Mesendoderm (in vitro differentiated cells): ENCODE results near the gene CASZ1.

Experiments used
- DNase-seq: peaks from one replicate; pipeline ENCODE4 v3.0.0; 2013
- H2AK5ac ChIP-seq: 2 replicates; pipeline ENCODE4 v1.6.1; 2013; ENCODE audit warnings: low read length, inconsistent platforms
- H2BK120ac ChIP-seq: 2 replicates; pipeline ENCODE4 v1.6.1; 2013; ENCODE audit warnings: low read depth, mild to moderate bottlenecking, low read length, moderate library complexity, mixed read lengths
- H2BK15ac ChIP-seq: replicated peaks from 2 replicates; pipeline ENCODE4 v1.6.1; 2013; ENCODE audit warnings: low read depth, mild to moderate bottlenecking, moderate library complexity
- H2BK5ac ChIP-seq: 2 replicates; pipeline ENCODE4 v1.6.1; 2013; ENCODE audit warnings: low read length, inconsistent platforms
- H3K18ac ChIP-seq: 2 replicates; pipeline ENCODE4 v1.6.1; 2013; ENCODE audit warnings: mild to moderate bottlenecking, low read length, mixed read lengths
- H3K23ac ChIP-seq: one replicate; pipeline ENCODE4 v1.6.1; 2013; ENCODE audit warnings: low read length
- H3K27ac ChIP-seq: 2 replicates; pipeline ENCODE4 v1.5.1; 2013; ENCODE audit warnings: low read depth, mild to moderate bottlenecking, inconsistent platforms, low read length, moderate library complexity
- H3K27me3 ChIP-seq: 2 replicates; pipeline ENCODE4 v1.6.1; 2013; ENCODE audit warnings: low read length, control low read depth, mild to moderate bottlenecking, inconsistent platforms; ENCODE audit not compliant: insufficient read depth, poor library complexity
- H3K36me3 ChIP-seq: 2 replicates; pipeline ENCODE4 v1.6.1; 2013; ENCODE audit warnings: low read length, inconsistent platforms; ENCODE audit not compliant: control insufficient read depth, insufficient read depth
- H3K4ac ChIP-seq: one replicate; pipeline ENCODE4 v1.6.1; 2013; ENCODE audit warnings: low read depth, mild to moderate bottlenecking, low read length, moderate library complexity
- H3K4me1 ChIP-seq: 2 replicates; pipeline ENCODE4 v1.6.1; 2013; ENCODE audit warnings: low read depth, low read length, inconsistent platforms; ENCODE audit not compliant: control insufficient read depth
- H3K4me2 ChIP-seq: 2 replicates; pipeline ENCODE4 v1.6.1; 2013; ENCODE audit warnings: low read length
- H3K4me3 ChIP-seq: 2 replicates; pipeline ENCODE4 v1.5.1; 2013; ENCODE audit warnings: mild to moderate bottlenecking, low read length
- H3K56ac ChIP-seq: one replicate; pipeline ENCODE4 v1.6.1; 2013; ENCODE audit warnings: low read length
- H3K79me1 ChIP-seq: 2 replicates; pipeline ENCODE4 v1.6.1; 2013; ENCODE audit warnings: low read length, inconsistent platforms
- H3K79me2 ChIP-seq: 2 replicates; pipeline ENCODE4 v1.6.1; 2013; ENCODE audit warnings: mild to moderate bottlenecking, low read length; ENCODE audit not compliant: control insufficient read depth, insufficient read depth
- H3K9ac ChIP-seq: 2 replicates; pipeline ENCODE4 v1.6.1; 2013; ENCODE audit warnings: low read length, inconsistent platforms
- H4K5ac ChIP-seq: one replicate; pipeline ENCODE4 v1.6.1; 2013; ENCODE audit warnings: low read length
- H4K8ac ChIP-seq: one replicate; pipeline ENCODE4 v1.6.1; 2013; ENCODE audit warnings: low read depth, mild to moderate bottlenecking, control low read depth, low read length, moderate library complexity
- WGBS: extraction: QIAGEN DNeasy Blood & Tissue Kit; methylation state at CpG from one replicate; pipeline ENCODE4 v1.1.7; 2013; ENCODE audit warnings: low lambda C conversion rate, missing lambda C conversion rate; ENCODE audit not compliant: insufficient coverage; ENCODE audit errors: extremely low coverage; 5-methylcytosine and 5-hydroxymethylcytosine counted together

CASZ1 gene

DNA sequence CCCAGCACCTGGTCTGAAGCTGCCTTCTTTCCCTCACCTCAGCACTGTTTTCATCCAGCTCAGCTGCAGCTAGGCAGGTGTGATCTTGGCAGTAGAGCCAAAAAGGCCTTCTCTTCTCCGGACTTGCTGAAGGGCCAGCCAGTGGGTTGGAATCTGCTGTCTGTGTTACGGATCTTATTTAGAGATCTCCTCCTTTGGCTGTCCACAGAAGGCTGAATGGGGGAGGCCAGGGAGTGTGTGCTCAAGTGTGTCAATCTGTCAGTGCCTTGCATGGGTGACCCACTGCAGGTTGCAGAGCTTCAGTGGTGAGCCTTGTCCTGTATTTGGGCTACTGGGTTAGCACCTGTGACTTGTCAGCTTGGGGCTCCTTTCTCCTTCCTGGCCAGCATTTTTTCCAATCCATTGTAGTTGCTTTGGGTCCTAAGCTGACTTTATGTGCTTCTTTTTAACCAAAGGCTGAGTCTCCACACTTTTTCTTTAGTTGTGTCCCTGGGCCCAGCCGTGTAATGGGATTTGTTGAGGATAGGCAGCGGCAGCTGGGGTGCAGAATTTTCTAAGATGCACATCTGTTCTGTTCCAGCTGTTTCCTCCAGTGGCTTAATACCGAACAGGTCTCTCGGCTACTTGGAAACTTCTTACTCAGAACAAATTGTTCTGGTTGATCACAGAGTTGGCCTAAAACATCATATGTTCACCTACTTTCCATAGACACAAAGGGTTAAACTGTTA is 194.9 kb downstream of the CASZ1 start:
- Histone ChIP-seq H3K18ac (no peak overlapping the region), H3K27ac (no peak overlapping the region), H3K4me1 (no peaks in the 10 kb centered on the region), H4K8ac (no peak overlapping the region), H3K36me3 (no peaks in the 10 kb centered on the region), H2AK5ac (no peak overlapping the region), H3K4me2 (no peak overlapping the region), H3K79me1 (no peaks in the 10 kb centered on the region), H3K27me3 (no peaks in the 10 kb centered on the region), H2BK120ac (no peak overlapping the region), H2BK15ac (no peak overlapping the region), H2BK5ac (no peak overlapping the region), H3K56ac (no peak overlapping the region), H3K9ac (no peak overlapping the region), H3K4me3 (no peak overlapping the region), H3K4ac (no peak overlapping the region), H3K23ac (no peak overlapping the region), H4K5ac (no peak overlapping the region), H3K79me2 (no peaks in the 10 kb centered on the region)
- DNase-seq: no peak
- no CpG with 5 or more reads among the region's 6 CpGs for WGBS

DNA sequence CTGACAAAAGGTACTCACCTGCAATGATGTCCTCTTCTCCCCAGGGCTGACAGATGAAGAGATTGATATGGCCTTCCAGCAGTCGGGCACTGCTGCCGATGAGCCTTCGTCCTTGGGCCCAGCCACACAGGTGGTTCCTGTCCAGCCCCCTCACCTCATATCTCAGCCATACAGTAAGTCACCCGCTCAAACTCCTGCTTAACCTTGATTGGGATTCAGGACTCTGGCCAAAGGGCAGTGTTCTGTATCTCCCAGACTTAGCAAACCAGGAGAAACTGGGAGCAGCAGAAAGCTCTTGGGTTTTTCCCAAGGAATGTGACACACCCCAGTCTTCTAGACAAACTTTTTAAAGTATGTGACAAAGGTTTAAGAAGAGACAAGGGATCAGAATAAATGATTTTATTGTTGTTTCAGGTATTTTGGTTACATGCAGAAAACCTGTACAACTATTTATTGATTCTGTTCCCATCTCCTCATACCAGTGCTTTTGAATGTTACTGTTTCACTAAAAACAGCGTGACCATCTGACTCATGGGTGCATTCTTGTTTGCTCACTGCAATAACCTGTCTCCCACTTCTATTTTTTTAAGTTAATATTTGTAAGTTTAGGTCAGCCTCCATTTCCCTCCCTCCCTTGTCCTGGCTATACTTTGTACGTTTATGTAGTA is 197.1 kb downstream of the CASZ1 start:
- no peak overlapping the region for H4K8ac ChIP-seq
- H2AK5ac ChIP-seq: no peak overlapping the region
- H4K5ac ChIP-seq: no peak overlapping the region
- H3K4me1 ChIP-seq: no peaks in the 10 kb centered on the region
- H3K27me3 ChIP-seq: no peaks in the 10 kb centered on the region
- no peak overlapping the region for H2BK5ac ChIP-seq
- H3K79me1 ChIP-seq: no peaks in the 10 kb centered on the region
- no peak overlapping the region for H3K9ac ChIP-seq
- H3K36me3 ChIP-seq: no peaks in the 10 kb centered on the region
- H3K79me2 ChIP-seq: no peaks in the 10 kb centered on the region
- H3K56ac ChIP-seq: no peak overlapping the region
- H2BK120ac ChIP-seq: no peak overlapping the region
- H3K4ac ChIP-seq: no peak overlapping the region
- H3K23ac ChIP-seq: no peak overlapping the region
- WGBS: no CpG with 5 or more reads among the region's 6 CpGs
- DNase-seq: no peak
- H2BK15ac ChIP-seq: no peak overlapping the region
- H3K18ac ChIP-seq: no peak overlapping the region
- H3K27ac ChIP-seq: no peak overlapping the region
- no peak overlapping the region for H3K4me3 ChIP-seq
- no peak overlapping the region for H3K4me2 ChIP-seq

DNA sequence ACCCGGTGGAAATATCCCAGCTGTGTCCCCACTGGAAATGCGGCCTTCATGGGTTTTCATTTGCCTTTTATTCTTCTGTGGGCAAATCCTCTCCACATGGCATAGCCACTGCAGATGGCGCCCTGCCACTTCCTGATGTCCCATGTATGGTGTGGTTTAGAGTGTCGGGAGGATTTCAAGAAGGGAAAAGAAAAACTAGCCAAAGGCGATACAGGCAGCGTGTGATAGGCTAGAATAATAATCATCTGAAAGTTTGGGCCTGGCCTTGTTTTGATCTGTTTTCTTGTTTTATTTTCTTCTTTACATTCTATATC is 198.1 kb downstream of the CASZ1 start:
- no peak overlapping the region for H3K9ac ChIP-seq
- no peak overlapping the region for H3K4ac ChIP-seq
- no peaks in the 10 kb centered on the region for H3K27me3 ChIP-seq
- H4K8ac ChIP-seq: no peak overlapping the region
- no peak for DNase-seq
- no peak overlapping the region for H2BK120ac ChIP-seq
- H4K5ac ChIP-seq: no peak overlapping the region
- no peak overlapping the region for H2BK15ac ChIP-seq
- no CpG with 5 or more reads among the region's 6 CpGs for WGBS
- no peak overlapping the region for H3K27ac ChIP-seq
- H3K4me2 ChIP-seq: no peak overlapping the region
- H3K79me2 ChIP-seq: no peaks in the 10 kb centered on the region
- H3K36me3 ChIP-seq: no peaks in the 10 kb centered on the region
- no peak overlapping the region for H3K56ac ChIP-seq
- H3K4me3 ChIP-seq: no peak overlapping the region
- no peak overlapping the region for H2BK5ac ChIP-seq
- no peak overlapping the region for H3K23ac ChIP-seq
- H2AK5ac ChIP-seq: no peak overlapping the region
- no peaks in the 10 kb centered on the region for H3K79me1 ChIP-seq
- H3K18ac ChIP-seq: no peak overlapping the region
- no peaks in the 10 kb centered on the region for H3K4me1 ChIP-seq

DNA sequence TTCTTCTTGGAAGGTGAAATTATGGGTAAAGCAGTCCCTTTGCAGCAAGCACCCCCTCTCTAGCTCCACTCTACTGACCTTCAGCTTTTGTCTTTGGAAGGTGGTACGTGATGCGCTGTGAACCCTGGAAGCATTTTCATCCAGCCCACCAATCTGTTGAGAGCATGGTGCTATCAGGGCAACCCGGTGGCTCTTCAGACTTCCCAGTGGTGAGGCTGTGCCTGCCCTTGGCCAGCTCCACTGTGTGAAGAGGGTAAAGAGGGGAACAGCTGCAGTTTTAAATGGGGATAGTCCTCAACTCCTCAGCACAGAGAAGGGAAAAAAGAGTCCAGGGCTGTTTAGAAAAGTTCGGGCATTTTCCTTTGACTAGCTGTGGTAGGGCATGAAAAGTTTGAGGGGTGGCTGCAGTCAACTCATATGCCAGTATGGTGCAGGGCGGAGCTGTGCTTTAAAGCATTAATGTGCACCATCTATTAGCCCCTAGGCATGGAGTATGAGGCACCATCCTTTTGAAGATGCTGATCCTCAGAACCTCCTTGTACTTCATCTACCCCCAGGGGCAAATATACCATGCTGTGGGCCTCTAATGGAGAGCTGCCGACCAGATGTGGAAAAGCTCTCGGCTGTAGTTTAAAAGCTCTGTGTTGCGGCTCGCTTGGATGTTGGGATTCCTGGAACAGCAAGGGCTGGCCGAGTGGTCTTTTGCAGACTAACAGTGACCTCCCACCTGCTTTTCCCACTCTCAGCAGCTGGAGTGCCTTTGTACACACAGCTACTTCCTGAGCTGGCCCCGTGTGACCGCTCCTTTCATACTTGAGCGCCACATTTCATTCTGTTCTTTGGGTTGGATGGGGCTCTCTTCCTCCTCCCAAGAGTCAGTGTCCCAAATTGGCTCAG is 198.7 kb downstream of the CASZ1 start:
- H3K79me1 ChIP-seq: no peaks in the 10 kb centered on the region
- H3K27ac ChIP-seq: no peak overlapping the region
- H3K4ac ChIP-seq: no peak overlapping the region
- H3K4me1 ChIP-seq: no peaks in the 10 kb centered on the region
- no peak overlapping the region for H3K56ac ChIP-seq
- DNase-seq: no peak
- no peak overlapping the region for H3K18ac ChIP-seq
- H4K5ac ChIP-seq: no peak overlapping the region
- H2BK5ac ChIP-seq: no peak overlapping the region
- H3K4me2 ChIP-seq: no peak overlapping the region
- H3K4me3 ChIP-seq: no peak overlapping the region
- no peak overlapping the region for H2BK120ac ChIP-seq
- no peak overlapping the region for H4K8ac ChIP-seq
- no peak overlapping the region for H3K23ac ChIP-seq
- no peaks in the 10 kb centered on the region for H3K36me3 ChIP-seq
- no peaks in the 10 kb centered on the region for H3K27me3 ChIP-seq
- WGBS: no CpG with 5 or more reads among the region's 13 CpGs
- no peak overlapping the region for H2AK5ac ChIP-seq
- no peaks in the 10 kb centered on the region for H3K79me2 ChIP-seq
- no peak overlapping the region for H2BK15ac ChIP-seq
- H3K9ac ChIP-seq: no peak overlapping the region

DNA sequence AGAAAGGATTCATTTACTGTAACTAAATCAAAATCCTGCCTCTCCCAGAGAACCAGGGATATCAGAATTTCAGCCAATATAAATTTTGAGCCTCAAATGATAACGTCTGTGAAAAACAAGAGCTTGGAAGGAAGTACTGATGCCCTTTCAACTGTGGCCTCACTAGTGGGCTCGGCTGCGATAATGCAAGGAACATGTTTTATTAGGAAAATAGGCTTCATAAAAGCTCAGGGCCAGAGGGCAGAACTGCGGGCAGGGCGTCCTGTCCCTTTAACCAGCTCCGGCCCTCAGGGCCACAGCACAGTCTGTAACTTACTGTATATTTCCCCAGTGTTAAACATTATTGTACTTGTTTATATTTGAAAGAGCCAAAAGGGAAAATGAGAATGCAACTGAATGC is 199.7 kb downstream of the CASZ1 start:
- Histone ChIP-seq H3K4me3 (no peak overlapping the region), H3K27ac (no peak overlapping the region), H3K56ac (no peak overlapping the region), H4K5ac (no peak overlapping the region), H3K4me2 (no peak overlapping the region), H3K4me1 (no peaks in the 10 kb centered on the region), H2BK120ac (no peak overlapping the region), H3K4ac (no peak overlapping the region), H3K18ac (no peak overlapping the region), H2BK5ac (no peak overlapping the region), H3K36me3 (no peaks in the 10 kb centered on the region), H3K79me1 (no peaks in the 10 kb centered on the region), H3K23ac (no peak overlapping the region), H4K8ac (no peak overlapping the region), H3K79me2 (no peaks in the 10 kb centered on the region), H3K27me3 (no peaks in the 10 kb centered on the region), H2AK5ac (no peak overlapping the region), H2BK15ac (no peak overlapping the region), H3K9ac (no peak overlapping the region)
- DNase-seq: no peak
- WGBS: no CpG with 5 or more reads among the region's 6 CpGs
